ENCODE results near the gene SH3YL1. TPM values are rescaled to one million over a fixed set of nuclear protein-coding genes. Genes with fewer than 3 reads are reported as not detected.

SH3YL1 gene
- polyA plus RNA-seq, 1 donor (not counting 4 experiments of a cell fraction or from before 2014, with no cell fraction given), result 41.8 TPM

DNA sequence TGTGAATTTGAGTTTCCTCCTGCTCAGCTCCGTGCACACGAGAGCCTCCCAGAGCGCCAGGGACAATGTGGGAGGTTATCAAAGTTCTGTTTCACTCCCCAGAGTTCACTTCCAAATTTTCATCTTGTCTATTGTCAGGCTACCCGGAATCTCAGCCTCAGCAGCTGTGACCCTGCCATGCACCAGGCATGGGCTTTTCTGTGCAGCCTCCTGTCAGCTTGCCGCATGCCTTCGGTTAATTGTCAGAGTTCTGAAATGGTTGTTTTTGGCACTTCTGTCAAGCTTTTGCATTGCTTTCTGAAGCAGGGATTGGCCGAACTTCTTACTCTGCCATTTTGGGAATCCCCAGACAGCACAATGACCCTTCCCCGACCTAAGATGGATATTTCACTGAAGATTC lies 60.4 kb downstream of the SH3YL1 start:
- H3K9me3 ChIP-seq (ENCODE audit: control insufficient read depth, low read depth, low read length), result no peaks in the 10 kb centered on the region
- DNase-seq (ENCODE audit: low read depth, low spot score) (no peak), FAIRE-seq (no peak)
- no peak overlapping the region for H2AFZ ChIP-seq (ENCODE audit: control insufficient read depth, low read length)
- no peaks in the 10 kb centered on the region for H3K36me3 ChIP-seq (ENCODE audit: control insufficient read depth in 2 of 2, extremely low read depth in 1 of 2, insufficient read depth in 2 of 2, low read length in 2 of 2)
- no peaks in the 10 kb centered on the region for H3K4me1 ChIP-seq (ENCODE audit: control insufficient read depth, extremely low read depth, insufficient read depth, low read length)
- H3K9me1 ChIP-seq (ENCODE audit: control insufficient read depth, extremely low read depth, insufficient read depth, low read length), result no peaks in the 10 kb centered on the region
- H3K27me3 ChIP-seq (ENCODE audit: control insufficient read depth, extremely low read depth, insufficient read depth, low read length), result no peaks in the 10 kb centered on the region
- H3K4me2 ChIP-seq (ENCODE audit: control insufficient read depth, extremely low read depth, insufficient read depth, low read depth, low read length), result no peak overlapping the region
- no peaks in the 10 kb centered on the region for H3K79me2 ChIP-seq (ENCODE audit: control insufficient read depth, insufficient read depth, low read length)
- no peak overlapping the region for H3K9ac ChIP-seq (ENCODE audit: control insufficient read depth, extremely low read depth, insufficient read depth, low read length)
- H3K4me3 ChIP-seq (ENCODE audit: control insufficient read depth in 2 of 3, extremely low read depth in 1 of 3, insufficient read depth in 2 of 3, low read depth in 1 of 3, low read length in 3 of 3), result no peak overlapping the region
- dilution Hi-C loops (cut with MboI; ENCODE audit: extremely low pct_ligation_motif_present, low sequenced_read_pairs), result no loop called here
- no peaks in the 10 kb centered on the region for H4K20me1 ChIP-seq (ENCODE audit: control insufficient read depth, extremely low read depth, insufficient read depth, low read length)
- H3K27ac ChIP-seq (ENCODE audit: control insufficient read depth, insufficient read depth, low read length), result no peak overlapping the region
- TF ChIP-seq, protein P1, sequence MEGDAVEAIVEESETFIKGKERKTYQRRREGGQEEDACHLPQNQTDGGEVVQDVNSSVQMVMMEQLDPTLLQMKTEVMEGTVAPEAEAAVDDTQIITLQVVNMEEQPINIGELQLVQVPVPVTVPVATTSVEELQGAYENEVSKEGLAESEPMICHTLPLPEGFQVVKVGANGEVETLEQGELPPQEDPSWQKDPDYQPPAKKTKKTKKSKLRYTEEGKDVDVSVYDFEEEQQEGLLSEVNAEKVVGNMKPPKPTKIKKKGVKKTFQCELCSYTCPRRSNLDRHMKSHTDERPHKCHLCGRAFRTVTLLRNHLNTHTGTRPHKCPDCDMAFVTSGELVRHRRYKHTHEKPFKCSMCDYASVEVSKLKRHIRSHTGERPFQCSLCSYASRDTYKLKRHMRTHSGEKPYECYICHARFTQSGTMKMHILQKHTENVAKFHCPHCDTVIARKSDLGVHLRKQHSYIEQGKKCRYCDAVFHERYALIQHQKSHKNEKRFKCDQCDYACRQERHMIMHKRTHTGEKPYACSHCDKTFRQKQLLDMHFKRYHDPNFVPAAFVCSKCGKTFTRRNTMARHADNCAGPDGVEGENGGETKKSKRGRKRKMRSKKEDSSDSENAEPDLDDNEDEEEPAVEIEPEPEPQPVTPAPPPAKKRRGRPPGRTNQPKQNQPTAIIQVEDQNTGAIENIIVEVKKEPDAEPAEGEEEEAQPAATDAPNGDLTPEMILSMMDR (optimal IDR thresholded peaks at IDR 0.05 in 1 of 3, IDR thresholded peaks at IDR 0.05 in 1 of 3, conservative IDR thresholded peaks at IDR 0.05 in 1 of 3; ENCODE audit: extremely low read depth in 1 of 3, insufficient read depth in 2 of 3, low read length in 3 of 3), result no peak
- TF ChIP-seq EZH2 (IDR thresholded peaks at IDR 0.05; ENCODE audit: low read length), result no peak

DNA sequence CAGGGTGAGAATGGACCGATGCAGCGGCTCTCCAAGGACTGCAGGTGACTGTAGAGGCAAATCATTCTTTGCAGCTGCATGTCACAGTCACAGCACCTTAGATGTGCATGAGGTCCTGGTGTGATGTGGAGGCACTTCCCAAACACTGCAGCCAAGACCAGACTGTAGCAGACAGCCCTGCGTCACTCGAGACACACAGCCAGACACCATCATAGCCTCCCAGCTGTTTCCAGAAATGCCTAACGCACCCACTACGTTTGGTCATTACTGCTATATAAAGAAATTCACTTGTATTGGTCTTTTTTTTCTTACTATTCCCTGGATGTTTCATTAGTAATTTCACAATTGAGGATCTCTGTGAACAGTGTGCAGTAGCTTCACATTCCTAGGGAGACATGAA lies 60.9 kb downstream of the SH3YL1 start:
- H3K9me3 ChIP-seq (ENCODE audit: control insufficient read depth, low read depth, low read length), result no peaks in the 10 kb centered on the region
- no peaks in the 10 kb centered on the region for H3K27me3 ChIP-seq (ENCODE audit: control insufficient read depth, extremely low read depth, insufficient read depth, low read length)
- H3K4me1 ChIP-seq (ENCODE audit: control insufficient read depth, extremely low read depth, insufficient read depth, low read length), result no peaks in the 10 kb centered on the region
- H4K20me1 ChIP-seq (ENCODE audit: control insufficient read depth, extremely low read depth, insufficient read depth, low read length), result no peaks in the 10 kb centered on the region
- DNase-seq (ENCODE audit: low read depth, low spot score) (no peak), FAIRE-seq (no peak)
- TF ChIP-seq, protein P1 (optimal IDR thresholded peaks at IDR 0.05 in 1 of 3, IDR thresholded peaks at IDR 0.05 in 1 of 3, conservative IDR thresholded peaks at IDR 0.05 in 1 of 3; ENCODE audit: extremely low read depth in 1 of 3, insufficient read depth in 2 of 3, low read length in 3 of 3), result no peak
- no peak for TF ChIP-seq EZH2 (IDR thresholded peaks at IDR 0.05; ENCODE audit: low read length)
- no peaks in the 10 kb centered on the region for H3K9me1 ChIP-seq (ENCODE audit: control insufficient read depth, extremely low read depth, insufficient read depth, low read length)
- dilution Hi-C loops (cut with MboI; ENCODE audit: extremely low pct_ligation_motif_present, low sequenced_read_pairs), result no loop called here
- no peak overlapping the region for H3K4me2 ChIP-seq (ENCODE audit: control insufficient read depth, extremely low read depth, insufficient read depth, low read depth, low read length)
- H3K4me3 ChIP-seq (ENCODE audit: control insufficient read depth in 2 of 3, extremely low read depth in 1 of 3, insufficient read depth in 2 of 3, low read depth in 1 of 3, low read length in 3 of 3), result no peak overlapping the region
- H3K27ac ChIP-seq (ENCODE audit: control insufficient read depth, insufficient read depth, low read length), result no peak overlapping the region
- H3K36me3 ChIP-seq (ENCODE audit: control insufficient read depth in 2 of 2, extremely low read depth in 1 of 2, insufficient read depth in 2 of 2, low read length in 2 of 2), result no peaks in the 10 kb centered on the region
- H3K79me2 ChIP-seq (ENCODE audit: control insufficient read depth, insufficient read depth, low read length), result no peaks in the 10 kb centered on the region
- no peak overlapping the region for H3K9ac ChIP-seq (ENCODE audit: control insufficient read depth, extremely low read depth, insufficient read depth, low read length)
- H2AFZ ChIP-seq (ENCODE audit: control insufficient read depth, low read length), result no peak overlapping the region
